MM.1S (cell line): ENCODE measurements around the gene CDA.

Source experiments
- DNase-seq: peaks from one replicate; pipeline ENCODE4 v3.0.0-alpha.2; 2015
- H2AFZ ChIP-seq: fragments of 300-600 bp; sonication (generic); 2 replicates; pipeline ENCODE4 v1.6.0; 2016; ENCODE audit warnings: antibody characterized with exemption, low read length
- H3F3A ChIP-seq: fragments of 300-600 bp; sonication (generic); 2 replicates; pipeline ENCODE4 v1.6.1; 2016; ENCODE audit warnings: mild to moderate bottlenecking, antibody characterized with exemption, low read length, moderate library complexity, mixed read lengths; ENCODE audit not compliant: insufficient read depth
- H3K27ac ChIP-seq: fragments of 300-600 bp; sonication (generic); 2 replicates; pipeline ENCODE4 v1.5.1; 2016; ENCODE audit warnings: mild to moderate bottlenecking, low read length
- H3K27me3 ChIP-seq: fragments of 300-600 bp; sonication (generic); replicated peaks from 2 replicates; pipeline ENCODE4 v1.6.0; 2016; ENCODE audit warnings: low read length; ENCODE audit not compliant: insufficient read depth
- H3K36me3 ChIP-seq: fragments of 300-600 bp; sonication (generic); replicated peaks from 2 replicates; pipeline ENCODE4 v1.6.1; 2016; ENCODE audit warnings: mild to moderate bottlenecking, low read length, mixed read lengths; ENCODE audit not compliant: insufficient read depth
- H3K4me1 ChIP-seq: fragments of 300-600 bp; sonication (generic); 2 replicates; pipeline ENCODE4 v1.6.1; 2016; ENCODE audit warnings: low read length, mixed read lengths
- H3K4me2 ChIP-seq: fragments of 300-600 bp; sonication (generic); 2 replicates; pipeline ENCODE4 v1.6.0; 2016; ENCODE audit warnings: low read depth, low read length
- H3K4me3 ChIP-seq: fragments of 300-600 bp; sonication (generic); 2 replicates; pipeline ENCODE4 v1.5.1; 2016; ENCODE audit warnings: low read length, mixed read lengths
- H3K79me2 ChIP-seq: fragments of 300-600 bp; sonication (generic); 2 replicates; pipeline ENCODE4 v1.6.1; 2016; ENCODE audit warnings: mixed run types, low read length, mixed read lengths
- H3K9ac ChIP-seq: fragments of 300-600 bp; sonication (generic); 2 replicates; pipeline ENCODE4 v1.6.1; 2016; ENCODE audit warnings: low read length, mixed read lengths
- H3K9me2 ChIP-seq: fragments of 300-600 bp; sonication (generic); replicated peaks from 2 replicates; pipeline ENCODE4 v1.6.1; 2016; ENCODE audit warnings: mild to moderate bottlenecking, low read length, mixed read lengths; ENCODE audit not compliant: insufficient read depth
- H3K9me3 ChIP-seq: fragments of 300-600 bp; sonication (generic); replicated peaks from 2 replicates; pipeline ENCODE4 v1.6.1; 2016; ENCODE audit warnings: mild to moderate bottlenecking, low read length, mixed read lengths; ENCODE audit not compliant: insufficient read depth
- H4K20me1 ChIP-seq: fragments of 300-600 bp; sonication (generic); 2 replicates; pipeline ENCODE4 v1.6.1; 2016; ENCODE audit warnings: mild to moderate bottlenecking, low read length, moderate library complexity, mixed read lengths; ENCODE audit not compliant: insufficient read depth
- CTCF ChIP-seq: fragments of 300-600 bp; sonication (generic); IDR thresholded peaks from 2 replicates; pipeline ENCODE4 v1.5.1; 2016; ENCODE audit warnings: antibody characterized with exemption, low read length, mixed read lengths
- EZH2 ChIP-seq: fragments of 300-600 bp; sonication (generic); optimal IDR thresholded peaks from 2 replicates; pipeline ENCODE3; 2017; ENCODE audit warnings: low read depth, mild to moderate bottlenecking, antibody characterized with exemption, low read length, mixed read lengths
- EZH2phosphoT487 ChIP-seq: fragments of 300-600 bp; sonication (generic); IDR thresholded peaks from 2 replicates; pipeline ENCODE4 v1.6.1; 2018; ENCODE audit warnings: antibody characterized with exemption, low read length

CDA gene

DNA sequence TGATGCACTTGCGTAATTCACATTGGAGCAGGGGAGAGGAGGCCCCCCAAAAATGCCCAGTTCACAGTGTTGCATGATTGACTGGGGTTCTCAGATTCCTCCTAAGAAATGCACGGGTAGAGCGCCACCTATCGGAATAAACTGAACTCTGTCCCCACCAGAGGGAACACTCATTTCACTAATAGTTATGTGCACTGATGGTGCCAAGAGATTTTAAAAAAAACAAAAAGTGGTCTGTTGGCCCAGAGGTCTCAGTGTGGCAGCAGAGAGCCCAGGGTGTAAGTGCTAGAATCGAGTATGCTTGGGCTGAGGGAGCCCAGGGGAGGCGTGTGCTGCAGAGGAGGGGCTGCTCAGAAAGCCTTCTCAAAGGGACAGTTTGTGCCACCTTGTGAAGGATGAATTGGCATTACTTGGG lies 51.3 kb downstream of the CDA start:
- Histone ChIP-seq H3K9ac (no peak overlapping the region), H2AFZ (no peak overlapping the region), H4K20me1 (no peaks in the 10 kb centered on the region), H3K9me2 (no peaks in the 10 kb centered on the region), H3K79me2 (no peaks in the 10 kb centered on the region), H3K27ac (no peak overlapping the region), H3K27me3 (no peaks in the 10 kb centered on the region), H3K4me3 (no peak overlapping the region), H3K9me3 (no peaks in the 10 kb centered on the region), H3F3A (no peaks in the 10 kb centered on the region), H3K36me3 (no peaks in the 10 kb centered on the region), H3K4me2 (no peak overlapping the region), H3K4me1 (no peaks in the 10 kb centered on the region)
- no peak for TF ChIP-seq EZH2phosphoT487
- peak; percentile 84 for TF ChIP-seq CTCF
- DNase-seq, result peak; percentile 60

GRCh38 chr1:20641975-20642374 lies 53.1 kb downstream of the CDA start:
- Histone ChIP-seq H3K4me3 (no peak overlapping the region), H3K4me2 (no peak overlapping the region), H3K9ac (no peak overlapping the region), H3K4me1 (no peaks in the 10 kb centered on the region), H3K9me2 (no peaks in the 10 kb centered on the region), H3K27ac (no peak overlapping the region), H3K36me3 (no peaks in the 10 kb centered on the region), H3K79me2 (no peaks in the 10 kb centered on the region), H4K20me1 (no peaks in the 10 kb centered on the region), H3K27me3 (no peaks in the 10 kb centered on the region), H2AFZ (no peak overlapping the region), H3F3A (no peaks in the 10 kb centered on the region), H3K9me3 (no peaks in the 10 kb centered on the region)
- DNase-seq, result no peak
- no peak for TF ChIP-seq EZH2
- TF ChIP-seq EZH2phosphoT487, result no peak
- TF ChIP-seq CTCF, result no peak

DNA sequence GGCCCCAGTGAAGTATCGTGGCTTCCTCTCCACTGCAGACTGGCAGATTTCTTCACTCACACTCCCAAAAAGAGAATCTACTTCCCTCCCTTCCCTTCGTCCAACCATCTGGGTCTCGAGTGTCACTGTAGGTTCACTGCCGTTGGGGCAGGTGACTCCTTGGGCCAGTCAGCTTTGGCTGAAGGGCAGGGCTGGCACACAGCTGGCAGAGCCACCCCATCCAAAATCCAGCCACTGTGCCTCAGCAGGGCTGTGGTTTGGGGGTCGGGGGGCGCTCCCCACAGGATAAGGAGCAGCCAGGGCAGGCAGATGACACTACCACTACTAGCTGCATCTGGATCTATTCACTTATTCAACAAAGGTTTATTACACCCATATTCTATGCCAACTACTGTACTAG lies 54.2 kb downstream of the CDA start:
- H4K20me1 ChIP-seq, result no peaks in the 10 kb centered on the region
- no peaks in the 10 kb centered on the region for H3K4me1 ChIP-seq
- no peaks in the 10 kb centered on the region for H3K36me3 ChIP-seq
- no peaks in the 10 kb centered on the region for H3K79me2 ChIP-seq
- H3K27me3 ChIP-seq, result no peaks in the 10 kb centered on the region
- H3K9me3 ChIP-seq, result no peaks in the 10 kb centered on the region
- H3K4me3 ChIP-seq, result no peak overlapping the region
- no peaks in the 10 kb centered on the region for H3F3A ChIP-seq
- no peak overlapping the region for H3K27ac ChIP-seq
- H2AFZ ChIP-seq, result no peak overlapping the region
- no peaks in the 10 kb centered on the region for H3K9me2 ChIP-seq
- no peak for DNase-seq
- H3K4me2 ChIP-seq, result no peak overlapping the region
- no peak overlapping the region for H3K9ac ChIP-seq
- TF ChIP-seq EZH2, result no peak
- TF ChIP-seq CTCF, result no peak
- no peak for TF ChIP-seq EZH2phosphoT487

DNA sequence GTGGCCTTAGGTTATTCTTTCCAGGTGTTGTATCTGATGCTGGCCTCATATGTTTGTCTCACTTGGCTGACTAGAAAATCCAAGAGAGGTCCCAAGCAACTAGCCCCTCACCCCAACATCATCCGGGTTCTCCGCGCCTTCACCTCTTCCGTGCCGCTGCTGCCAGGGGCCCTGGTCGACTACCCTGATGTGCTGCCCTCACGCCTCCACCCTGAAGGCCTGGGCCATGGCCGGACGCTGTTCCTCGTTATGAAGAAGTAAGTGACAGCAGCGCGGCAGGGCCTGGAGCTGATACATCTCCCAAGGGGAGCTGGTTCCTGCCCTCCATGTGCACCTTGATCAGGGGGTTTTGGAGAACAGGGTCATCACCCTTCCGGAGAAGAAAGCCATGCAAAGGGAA lies 55.5 kb downstream of the CDA start:
- H2AFZ ChIP-seq, result no peak overlapping the region
- H3F3A ChIP-seq, result no peaks in the 10 kb centered on the region
- no peaks in the 10 kb centered on the region for H3K9me3 ChIP-seq
- TF ChIP-seq EZH2 (no peak), CTCF (no peak), EZH2phosphoT487 (no peak)
- no peak overlapping the region for H3K4me2 ChIP-seq
- no peak overlapping the region for H3K27ac ChIP-seq
- H4K20me1 ChIP-seq, result no peaks in the 10 kb centered on the region
- no peaks in the 10 kb centered on the region for H3K27me3 ChIP-seq
- H3K79me2 ChIP-seq, result no peaks in the 10 kb centered on the region
- DNase-seq, result no peak
- H3K36me3 ChIP-seq, result no peaks in the 10 kb centered on the region
- H3K9ac ChIP-seq, result no peak overlapping the region
- H3K4me3 ChIP-seq, result no peak overlapping the region
- no peaks in the 10 kb centered on the region for H3K4me1 ChIP-seq
- H3K9me2 ChIP-seq, result no peaks in the 10 kb centered on the region
